Keratinocyte (primary cell): ENCODE data around the gene GSG1.

Experiments used
- EZH2 ChIP-seq: IDR thresholded peaks from one replicate; pipeline ENCODE4 v1.6.1; 2012; ENCODE audit warnings: inconsistent platforms, mild to moderate bottlenecking, low read length, moderate library complexity
- TF ChIP-seq, protein P1 (sequence below), 3 experiments: IDR thresholded peaks in 1 of 3; conservative IDR thresholded peaks in 1 of 3; optimal IDR thresholded peaks in 1 of 3; 2 replicates in 2 of 3; 3 replicates in 1 of 3; pipeline versions ENCODE3 to v1.5.1; 2011; ENCODE audit warnings: low read length in 3 of 3, mild to moderate bottlenecking in 3 of 3, moderate library complexity in 2 of 3, control low read depth in 1 of 3, inconsistent platforms in 1 of 3; ENCODE audit not compliant: insufficient read depth in 2 of 3; ENCODE audit errors: extremely low read depth in 1 of 3

DNA sequence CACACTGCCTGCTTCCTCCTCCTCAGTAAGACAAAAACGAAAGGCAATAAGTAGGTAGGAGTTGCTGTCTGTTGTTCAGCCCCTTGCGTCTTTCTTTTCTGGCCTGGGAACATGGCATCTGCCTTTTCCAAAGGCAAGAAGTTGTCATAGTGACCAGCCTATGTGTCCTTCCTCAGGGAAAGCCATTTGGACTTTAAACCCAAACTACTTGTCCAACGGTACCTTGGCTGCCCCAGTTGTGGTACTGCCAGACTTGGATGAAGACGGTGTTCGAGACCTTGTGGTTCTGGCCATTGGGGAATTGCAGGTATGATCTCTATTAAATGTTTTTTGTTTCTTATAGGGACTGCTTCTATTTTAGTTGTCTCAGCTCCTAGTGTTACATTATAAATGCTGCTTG, 40.8 kb downstream of the GSG1 start:
- TF ChIP-seq, protein P1, sequence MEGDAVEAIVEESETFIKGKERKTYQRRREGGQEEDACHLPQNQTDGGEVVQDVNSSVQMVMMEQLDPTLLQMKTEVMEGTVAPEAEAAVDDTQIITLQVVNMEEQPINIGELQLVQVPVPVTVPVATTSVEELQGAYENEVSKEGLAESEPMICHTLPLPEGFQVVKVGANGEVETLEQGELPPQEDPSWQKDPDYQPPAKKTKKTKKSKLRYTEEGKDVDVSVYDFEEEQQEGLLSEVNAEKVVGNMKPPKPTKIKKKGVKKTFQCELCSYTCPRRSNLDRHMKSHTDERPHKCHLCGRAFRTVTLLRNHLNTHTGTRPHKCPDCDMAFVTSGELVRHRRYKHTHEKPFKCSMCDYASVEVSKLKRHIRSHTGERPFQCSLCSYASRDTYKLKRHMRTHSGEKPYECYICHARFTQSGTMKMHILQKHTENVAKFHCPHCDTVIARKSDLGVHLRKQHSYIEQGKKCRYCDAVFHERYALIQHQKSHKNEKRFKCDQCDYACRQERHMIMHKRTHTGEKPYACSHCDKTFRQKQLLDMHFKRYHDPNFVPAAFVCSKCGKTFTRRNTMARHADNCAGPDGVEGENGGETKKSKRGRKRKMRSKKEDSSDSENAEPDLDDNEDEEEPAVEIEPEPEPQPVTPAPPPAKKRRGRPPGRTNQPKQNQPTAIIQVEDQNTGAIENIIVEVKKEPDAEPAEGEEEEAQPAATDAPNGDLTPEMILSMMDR (optimal IDR thresholded peaks at IDR 0.05 in 1 of 3, IDR thresholded peaks at IDR 0.05 in 1 of 3, conservative IDR thresholded peaks at IDR 0.05 in 1 of 3; ENCODE audit: extremely low read depth in 1 of 3, insufficient read depth in 2 of 3, low read length in 3 of 3), result no peak
- TF ChIP-seq EZH2, result no peak
